HG02970 (cell line): ENCODE results near the gene MTRFR.
"Not testable (repeated sequence)": the region's sequence is repeated elsewhere in the genome, so short reads cannot be mapped to it uniquely, and the experiment has no call there.

Experiments
- ATAC-seq: cut with Tn5 transposase; IDR thresholded peaks from one replicate; pipeline ENCODE4 v1.9.1; 2021; ENCODE audit warnings: mild to moderate bottlenecking, moderate library complexity, moderate number of reproducible peaks; ENCODE audit not compliant: unreplicated experiment, low FRiP score

The MTRFR gene

DNA sequence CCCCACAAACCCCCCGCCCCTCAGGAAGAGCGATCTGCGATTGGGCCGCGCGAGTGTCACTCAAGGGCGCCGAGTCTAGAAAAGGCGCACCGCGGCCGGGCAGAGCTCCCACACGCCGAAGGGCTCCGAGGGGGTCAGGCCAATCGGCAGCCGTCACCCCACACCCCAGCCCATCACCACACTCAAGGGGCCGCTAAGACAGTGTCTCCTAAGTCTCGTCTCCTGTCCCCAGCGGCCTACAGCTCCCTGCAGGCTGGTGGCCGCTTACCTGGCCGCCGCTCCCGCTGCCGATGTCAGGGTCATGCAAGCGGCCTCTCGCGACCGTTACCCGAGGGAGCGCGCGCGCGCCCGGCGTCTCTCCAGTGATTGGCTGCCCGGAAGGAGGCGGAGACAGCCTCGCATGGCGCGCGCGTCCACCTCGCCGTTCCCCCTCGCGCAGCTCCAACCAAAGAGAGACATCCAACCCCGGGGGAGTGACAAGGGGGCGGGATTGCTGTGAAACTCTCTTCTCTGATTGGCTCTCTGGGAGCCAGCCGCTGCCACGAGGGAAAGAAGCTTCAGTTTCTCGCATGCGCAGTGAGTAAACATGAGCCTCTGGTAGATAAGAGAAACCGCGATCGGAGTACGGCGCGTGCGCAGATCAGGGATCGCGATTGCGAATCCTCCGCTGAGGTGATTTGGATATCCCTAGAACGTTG, at the start of gene MTRFR, which contains the start of gene MPHOSPH9:
Gene MTRFR (plus strand): TSS at position 630 of the 698 bp plus-strand sequence. CDS start 20,239 bp downstream, outside the sequence.
Gene MPHOSPH9 (minus strand): TSS at position 335 of the 698 bp plus-strand sequence. CDS start 2,777 bp downstream, outside the sequence.
- ATAC-seq = peak; percentile 78

DNA sequence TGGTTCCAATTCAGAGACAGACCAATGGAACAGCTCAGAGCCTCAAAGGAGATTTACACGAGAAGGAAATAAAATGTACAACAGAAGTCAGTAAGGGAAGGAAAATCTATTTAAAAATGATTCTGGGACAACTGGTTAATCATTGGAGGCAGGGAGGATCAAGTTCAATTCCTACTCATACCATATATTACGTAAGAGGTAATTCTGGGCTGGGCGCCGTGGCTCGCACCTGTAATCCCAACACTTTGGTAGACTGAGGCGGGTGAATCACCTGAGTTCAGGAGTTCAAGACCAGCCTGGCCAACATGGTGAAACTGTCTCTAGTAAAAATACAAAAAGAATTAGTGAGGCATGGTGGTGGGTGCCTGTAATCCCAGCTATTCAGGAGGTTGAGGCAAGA, 45.6 kb upstream of the MTRFR start:
- no peak for ATAC-seq

DNA sequence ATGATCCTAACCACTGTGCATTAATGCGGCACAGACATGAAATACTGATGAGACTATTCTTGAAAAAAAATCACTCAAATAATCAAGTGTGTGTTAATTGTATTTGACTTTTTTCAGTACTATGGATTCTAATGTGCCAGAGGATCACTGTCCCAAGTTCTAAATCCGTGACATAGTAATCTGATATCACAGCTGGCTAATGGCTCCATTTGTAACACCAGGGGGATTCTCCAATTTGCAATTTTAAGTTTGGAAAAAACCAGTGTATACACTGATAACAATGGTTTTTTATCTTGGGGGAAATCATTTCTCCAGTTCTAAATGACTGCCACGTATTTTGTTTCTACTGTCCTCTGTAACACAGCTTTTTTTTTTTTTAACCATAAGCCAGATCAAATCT, 33.3 kb upstream of the MTRFR start:
- no peak for ATAC-seq

DNA sequence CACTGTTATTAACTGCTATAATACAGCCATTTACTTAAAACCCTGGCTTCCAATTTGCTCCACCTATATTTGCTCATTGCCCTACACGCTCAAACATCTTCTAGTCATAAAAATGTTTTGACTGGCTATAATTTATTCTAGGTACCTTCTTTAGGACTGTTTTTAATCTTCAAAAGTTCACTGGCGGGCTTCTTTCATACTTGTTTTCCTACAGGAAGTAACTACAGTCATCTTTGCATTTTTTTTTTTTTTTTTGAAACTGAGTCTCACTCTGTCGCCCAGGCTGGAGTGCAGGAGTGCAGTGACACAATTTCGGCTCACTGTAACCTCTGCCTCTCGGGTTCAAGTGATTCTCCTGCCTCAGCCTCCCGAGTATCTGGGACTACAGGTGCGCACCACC, 32.8 kb upstream of the MTRFR start:
- no peak for ATAC-seq

DNA sequence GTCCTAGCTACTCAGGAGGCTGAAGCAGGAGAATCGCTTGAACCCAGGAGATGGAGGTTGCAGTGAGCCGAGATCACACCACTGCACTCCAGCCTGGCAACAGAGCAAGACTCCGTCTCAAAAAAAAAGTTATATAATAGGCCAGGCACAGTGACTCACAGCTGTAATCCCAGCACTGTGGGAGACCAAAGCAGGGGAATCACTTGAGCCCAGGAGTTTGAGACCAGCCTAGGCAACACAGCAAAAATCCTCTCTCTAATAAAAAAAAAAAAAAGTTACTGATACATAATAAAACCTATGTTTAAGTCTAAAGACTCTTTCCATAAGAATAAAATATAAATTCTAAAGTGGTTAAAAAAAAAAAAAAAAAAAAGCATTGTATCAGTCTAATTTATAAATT, 26.4 kb upstream of the MTRFR start:
- not testable (repeated sequence) for ATAC-seq

DNA sequence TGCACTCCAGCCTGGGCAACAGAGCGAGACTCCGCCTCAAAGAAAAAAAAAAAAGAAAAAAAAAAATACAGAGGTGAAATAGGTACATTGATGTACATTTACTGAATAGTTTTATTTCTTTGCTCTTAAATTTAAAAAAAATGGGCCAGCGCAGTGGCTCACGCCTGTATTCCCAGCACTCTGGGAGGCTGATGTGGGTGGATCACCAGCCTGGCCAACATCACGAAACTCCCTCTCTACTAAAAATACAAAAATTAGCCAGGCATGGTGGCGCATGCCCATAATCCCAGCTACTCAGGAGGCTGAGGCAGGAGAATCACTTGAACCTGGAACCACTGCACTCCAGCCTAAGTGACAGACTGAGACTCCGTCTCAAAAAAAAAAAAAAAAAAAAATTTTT, 25.4 kb upstream of the MTRFR start:
- ATAC-seq = not testable (repeated sequence)

DNA sequence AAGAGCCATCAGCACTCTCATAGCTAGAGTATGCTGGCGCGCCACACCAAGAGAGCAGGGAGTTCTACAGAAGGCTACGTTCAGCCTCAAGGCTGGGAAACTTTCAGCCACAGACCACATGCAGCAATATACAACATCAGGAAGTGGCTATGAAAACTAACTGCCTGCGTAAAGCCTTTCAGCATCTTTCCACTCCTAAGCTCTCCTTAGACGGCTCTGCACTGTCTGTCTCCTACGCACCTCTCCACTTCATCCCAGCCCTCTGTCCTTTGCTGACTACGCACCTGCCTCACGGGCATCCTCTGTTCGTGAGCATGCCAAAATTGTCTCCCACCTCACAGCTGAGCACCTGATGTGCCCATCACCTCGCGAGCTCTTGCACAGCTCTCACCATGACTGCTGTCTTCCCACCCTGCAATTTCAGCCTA, 10.0 kb upstream of the MTRFR start:
- no peak for ATAC-seq

DNA sequence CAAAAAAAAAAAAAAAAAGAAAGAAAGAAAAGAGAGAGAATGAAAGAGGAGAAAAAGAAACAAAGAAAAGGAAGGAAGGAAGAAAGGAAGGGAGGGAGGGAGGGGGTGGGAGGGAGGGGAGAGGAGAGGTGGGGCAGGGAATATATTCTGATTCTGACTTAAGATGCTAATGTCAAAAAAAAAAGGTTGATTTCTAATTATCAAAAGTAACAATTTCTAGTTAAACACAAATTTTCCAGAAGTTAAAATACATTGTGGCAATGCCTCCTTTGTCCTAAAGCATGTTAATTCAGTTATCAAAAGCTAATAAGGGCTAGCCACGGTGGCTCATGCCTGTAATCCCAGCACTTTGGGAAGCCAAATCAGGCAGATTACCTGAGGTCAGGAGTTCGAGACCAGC, 7.8 kb upstream of the MTRFR start:
- ATAC-seq = no peak

DNA sequence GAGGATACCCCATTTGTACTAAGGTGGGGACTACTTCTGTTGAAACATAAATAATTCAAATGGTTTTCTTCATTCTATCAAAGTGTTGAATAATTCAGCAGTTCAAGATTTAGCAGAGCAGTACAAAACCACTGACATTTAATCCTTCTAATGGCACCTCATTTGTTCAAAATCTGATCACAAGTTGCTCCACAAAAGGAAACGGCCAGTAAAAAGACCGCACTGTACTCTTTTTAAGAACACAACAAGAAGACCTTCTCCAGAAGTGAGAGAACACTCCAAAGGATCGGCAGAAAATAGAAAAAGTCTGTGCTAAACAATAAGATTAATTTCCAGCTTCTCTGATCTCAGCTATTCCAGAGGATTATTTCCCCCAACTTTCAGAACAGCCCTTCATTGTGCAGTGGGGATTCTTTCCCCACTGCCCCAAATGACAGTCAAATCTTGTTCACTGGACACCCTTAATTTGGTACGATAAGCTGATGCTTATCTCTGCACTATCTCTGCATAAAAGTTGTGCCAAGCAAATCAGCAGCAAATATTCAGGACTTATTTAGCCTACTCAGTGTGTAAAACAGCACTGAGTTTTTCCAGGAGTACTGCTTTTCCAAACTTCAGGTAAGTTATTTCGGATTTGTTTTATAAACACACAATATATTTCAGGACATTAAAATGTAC, 5.5 kb upstream of the MTRFR start:
- ATAC-seq = no peak

DNA sequence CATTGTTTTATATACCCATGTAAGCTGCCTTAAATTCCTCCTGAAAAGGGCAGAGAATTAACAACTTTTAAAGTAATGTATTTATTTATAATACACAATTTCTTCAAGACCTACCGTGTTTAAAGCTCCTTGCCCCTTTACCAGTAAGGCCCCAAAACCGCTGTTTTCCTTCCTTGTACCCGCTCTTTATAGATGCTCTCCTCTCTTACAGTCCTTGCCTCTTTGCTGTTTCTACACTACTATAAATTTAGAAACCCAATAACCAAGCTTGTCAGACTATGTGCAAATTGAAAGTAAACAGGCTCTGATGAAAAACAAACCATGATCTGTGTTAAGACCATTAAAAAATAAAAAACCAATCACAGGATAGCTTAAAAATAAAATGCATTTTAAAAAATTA, 4.2 kb upstream of the MTRFR start:
- no peak for ATAC-seq

DNA sequence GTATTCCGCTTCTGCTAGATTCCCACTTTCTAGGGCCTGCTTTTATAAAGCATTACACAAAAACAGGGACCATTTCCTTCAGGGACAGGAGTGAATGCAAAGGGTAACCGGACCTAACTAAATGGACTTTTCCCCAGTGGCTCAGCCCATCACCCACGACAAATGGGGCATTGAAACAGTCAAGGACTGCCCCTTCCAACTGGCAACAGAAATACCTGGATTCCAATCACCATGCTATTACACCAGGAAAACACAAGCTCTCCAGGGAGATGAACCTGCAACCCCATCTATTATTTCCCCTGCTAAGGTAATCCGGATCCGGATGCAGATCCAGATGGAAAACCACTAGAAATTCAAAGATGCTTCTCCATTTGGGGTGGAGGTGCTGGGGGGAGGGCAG, 1.3 kb upstream of the MTRFR start:
- ATAC-seq = no peak

DNA sequence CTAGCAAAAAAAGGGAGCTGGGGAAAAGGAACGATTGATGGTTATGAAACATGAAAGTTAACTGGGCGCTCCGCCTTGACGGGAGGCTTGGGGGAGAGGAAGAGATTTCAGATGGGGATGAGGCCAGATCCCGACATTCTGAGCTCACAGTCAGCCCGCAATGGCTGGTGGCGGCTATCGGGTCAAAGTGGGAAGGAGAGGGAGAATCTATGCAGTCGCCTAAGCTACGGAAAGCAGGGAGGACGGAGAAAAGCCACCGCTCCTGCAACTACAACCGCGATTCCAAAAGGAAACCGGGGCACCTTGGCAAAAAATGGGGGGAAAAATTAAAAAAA, 797 bp upstream of the MTRFR start:
- peak; percentile 1 for ATAC-seq

DNA sequence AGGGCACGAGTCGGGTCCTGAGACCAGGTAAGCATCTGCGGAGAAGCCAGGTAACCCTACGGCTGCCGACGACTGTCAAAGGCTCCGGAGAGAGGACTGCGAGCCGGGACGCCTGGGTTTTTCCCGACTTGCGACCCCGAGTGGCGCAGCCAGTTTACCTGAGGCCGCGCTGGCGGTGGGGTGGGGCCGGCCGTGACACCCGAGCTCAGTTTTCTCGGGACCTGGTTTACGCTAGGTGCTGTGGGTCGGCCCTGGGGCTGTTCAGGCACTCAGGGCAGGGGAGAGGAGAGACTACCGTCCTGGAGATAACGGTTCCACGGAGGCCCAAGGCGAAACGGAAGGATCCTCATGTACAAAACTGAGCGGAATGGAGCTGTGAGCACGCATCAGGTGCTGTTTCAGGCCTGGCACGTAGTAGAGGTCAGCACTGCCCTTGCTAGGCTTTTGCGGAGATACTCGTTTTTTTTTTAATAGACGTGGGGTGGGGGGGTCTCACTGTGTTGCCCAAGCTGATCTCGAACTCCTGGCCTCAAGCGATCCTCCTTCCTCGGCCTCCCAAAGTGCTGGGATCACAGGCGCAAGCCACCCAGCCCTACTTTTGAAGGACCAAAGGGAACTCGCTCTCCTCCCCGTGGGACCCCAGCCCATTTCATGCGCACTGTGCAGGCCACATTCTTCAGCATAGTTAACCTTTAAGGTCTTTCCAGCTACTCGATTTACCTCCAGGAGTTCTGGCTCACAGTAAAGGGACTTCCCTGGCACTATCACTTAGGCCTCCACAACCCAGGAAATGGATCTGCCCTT, 471 bp downstream of the MTRFR start:
- no peak for ATAC-seq

DNA sequence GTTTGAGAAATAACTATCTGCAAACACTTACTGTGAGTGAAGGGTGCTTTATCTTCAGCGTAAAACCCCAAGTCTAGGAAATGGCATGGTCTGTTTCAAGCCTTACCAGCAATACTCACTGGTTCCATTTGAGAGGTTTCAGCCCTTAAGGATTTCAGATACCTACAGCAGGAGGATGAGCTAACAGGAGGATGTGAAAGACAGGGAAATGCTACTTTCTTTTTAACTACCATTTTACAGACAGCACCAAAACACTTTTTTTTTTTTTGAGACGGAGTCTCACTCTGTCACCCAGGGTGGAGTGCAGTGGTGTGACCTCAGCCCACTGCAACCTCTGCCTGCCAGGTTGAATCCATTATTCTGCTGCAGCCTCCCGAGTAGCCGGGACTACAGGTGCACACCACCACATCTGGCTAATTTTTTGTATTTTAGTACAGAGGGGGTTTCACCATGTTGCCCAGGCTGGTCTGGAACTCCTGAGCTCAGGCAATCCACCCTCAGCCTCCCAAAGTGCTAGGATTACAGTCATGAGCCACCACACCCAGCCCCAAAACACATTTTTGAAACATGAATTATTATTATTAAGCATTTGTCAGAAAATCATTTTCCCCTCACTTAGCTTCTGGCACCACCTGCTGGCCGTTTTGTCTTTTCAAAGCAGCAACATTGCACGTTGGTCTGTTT, 4.6 kb downstream of the MTRFR start:
- no peak for ATAC-seq

DNA sequence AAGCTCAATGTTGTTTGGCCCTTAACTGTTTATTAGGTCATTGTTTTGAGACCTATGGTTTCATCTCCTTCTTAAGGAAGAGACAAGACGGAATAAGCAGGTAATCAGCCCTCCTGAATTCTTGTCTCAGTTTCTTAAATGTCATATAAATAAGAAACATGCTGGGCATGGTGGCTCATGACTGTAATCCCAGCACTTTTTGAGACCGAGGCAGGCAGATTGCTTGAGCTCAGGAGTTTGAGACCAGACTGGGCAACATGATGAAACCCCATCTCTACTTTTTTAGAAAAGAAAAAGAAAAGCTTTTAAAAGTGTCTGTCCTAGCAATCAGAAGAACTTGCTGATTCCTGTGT, 5.1 kb downstream of the MTRFR start:
- ATAC-seq = no peak

DNA sequence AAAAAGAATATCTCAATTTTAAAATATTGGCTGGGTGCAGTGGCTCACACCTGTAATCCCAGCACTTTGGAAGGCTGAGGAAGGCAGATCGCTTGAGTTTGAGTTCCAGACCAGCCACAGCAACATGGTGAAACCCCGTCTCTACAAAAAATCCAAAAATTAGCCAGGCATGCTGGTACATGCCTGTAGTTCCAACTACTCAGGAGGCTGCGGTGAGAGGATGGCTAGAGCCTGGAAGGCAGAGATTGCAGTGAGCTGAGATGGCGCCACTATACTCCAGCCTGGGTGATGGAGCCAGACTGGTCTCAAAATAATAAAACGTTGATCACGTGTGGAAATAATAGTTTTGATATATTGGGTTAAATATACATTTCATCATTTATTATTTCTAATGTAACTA, 5.7 kb downstream of the MTRFR start:
- ATAC-seq = no peak

DNA sequence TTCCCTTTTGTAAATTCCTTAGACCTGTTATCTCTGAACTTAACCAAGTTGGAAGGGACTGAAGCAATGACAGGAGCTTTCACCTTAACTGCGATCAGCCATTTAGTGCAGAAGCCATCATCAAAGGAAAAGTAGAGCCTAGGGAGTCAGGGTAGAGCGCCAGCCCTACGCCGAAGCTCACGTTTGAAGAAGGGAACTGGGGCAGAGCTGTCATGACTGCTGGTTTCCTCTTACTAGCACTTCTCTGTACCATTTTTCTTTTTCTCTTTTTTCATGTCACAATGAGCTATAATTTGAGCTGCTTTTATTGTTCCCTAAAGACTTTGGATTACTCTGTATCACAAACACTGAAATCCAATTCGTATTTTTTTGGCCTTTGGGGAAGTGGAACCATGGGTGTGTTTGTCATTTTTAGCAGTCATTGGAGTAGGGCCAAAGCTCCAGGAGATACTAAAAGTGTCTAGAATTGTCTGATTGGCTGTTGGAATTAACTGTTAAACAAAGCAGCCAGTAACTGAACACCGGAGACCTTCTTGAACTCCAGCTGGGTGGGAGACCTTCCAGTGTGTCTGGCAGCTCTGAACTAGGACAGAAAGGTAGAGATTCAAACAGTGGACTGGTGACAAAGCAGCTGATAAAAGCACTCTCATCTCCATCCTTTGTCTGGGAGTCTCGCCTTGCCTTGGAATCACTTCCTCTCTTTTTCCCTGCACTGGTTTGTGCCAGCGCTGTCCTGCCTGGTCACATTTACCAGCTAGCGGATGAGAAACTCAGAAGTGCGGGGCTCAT, 9.1 kb downstream of the MTRFR start:
- ATAC-seq = no peak

DNA sequence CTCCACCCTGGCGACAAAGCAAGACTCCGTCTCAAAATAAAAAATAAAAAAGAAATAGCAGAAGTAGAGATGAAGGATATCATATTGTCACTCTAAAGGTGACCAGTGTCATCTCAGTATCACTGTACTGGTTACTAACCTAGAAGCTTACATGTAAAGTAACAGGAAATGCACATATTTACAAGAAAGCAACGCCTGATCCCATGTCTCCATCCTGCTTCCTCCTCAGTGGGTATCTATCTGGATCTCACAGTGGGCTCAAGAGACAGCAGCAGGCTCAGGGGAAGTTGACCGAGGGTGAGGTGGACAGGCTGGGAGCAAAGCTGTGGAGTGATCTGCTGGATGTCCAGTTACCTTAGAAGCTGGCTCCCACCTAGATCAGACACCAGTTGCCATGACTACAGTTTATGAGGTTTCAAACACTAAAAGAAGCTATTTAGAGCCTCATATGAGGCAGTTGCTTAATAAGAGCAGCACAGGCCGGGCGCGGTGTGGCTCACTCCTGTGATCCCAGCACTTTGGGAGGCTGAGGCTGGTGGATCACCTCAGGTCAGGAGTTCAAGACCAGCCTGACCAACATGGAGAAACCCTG, 10.5 kb downstream of the MTRFR start:
- no peak for ATAC-seq

DNA sequence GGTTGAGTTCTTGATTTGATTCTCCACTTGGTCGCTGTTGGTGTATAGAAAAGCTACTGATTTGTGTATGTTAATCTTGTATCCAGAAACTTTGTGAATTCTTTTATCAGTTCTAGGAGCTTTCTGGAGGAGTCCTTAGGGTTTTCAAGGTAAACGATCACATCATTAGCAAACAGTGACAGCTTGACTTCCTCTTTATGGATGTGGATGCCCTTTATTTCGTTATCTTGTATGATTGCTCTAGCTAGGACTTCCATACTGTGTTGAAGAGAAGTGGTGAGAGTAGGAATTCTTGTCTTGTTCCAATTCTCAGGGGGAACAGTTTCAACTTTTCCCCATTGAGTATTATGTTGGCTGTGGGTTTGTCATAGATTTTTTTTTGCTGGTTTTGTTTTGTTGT, 12.4 kb downstream of the MTRFR start:
- ATAC-seq = no peak

DNA sequence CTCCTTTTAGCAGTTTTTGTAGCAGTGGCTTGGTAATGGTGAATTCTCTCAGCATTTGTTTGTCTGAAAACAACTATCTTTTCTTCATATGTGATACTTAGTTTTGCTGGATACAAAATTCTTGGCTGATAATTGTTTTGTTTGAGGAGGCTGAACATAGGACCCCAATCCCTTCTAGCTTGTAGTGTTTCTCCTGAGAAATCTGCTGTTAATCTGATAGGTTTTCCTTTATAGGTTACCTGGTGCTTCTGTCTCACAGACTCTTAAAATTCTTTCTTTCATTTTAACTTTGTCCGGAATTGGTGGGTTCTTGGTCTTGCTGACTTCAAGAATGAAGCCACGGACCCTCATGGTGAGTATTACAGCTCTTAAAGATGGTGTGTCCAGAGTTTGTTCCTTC, 14.9 kb downstream of the MTRFR start:
- ATAC-seq = not testable (repeated sequence)
